ENCODE data around the gene ADAM15. TPM values are rescaled to one million over a fixed set of nuclear protein-coding genes. Genes with fewer than 3 reads are reported as not detected.

ADAM15 gene
- total RNA-seq, 2 donors from 2014 or later: 101 to 228 TPM

DNA sequence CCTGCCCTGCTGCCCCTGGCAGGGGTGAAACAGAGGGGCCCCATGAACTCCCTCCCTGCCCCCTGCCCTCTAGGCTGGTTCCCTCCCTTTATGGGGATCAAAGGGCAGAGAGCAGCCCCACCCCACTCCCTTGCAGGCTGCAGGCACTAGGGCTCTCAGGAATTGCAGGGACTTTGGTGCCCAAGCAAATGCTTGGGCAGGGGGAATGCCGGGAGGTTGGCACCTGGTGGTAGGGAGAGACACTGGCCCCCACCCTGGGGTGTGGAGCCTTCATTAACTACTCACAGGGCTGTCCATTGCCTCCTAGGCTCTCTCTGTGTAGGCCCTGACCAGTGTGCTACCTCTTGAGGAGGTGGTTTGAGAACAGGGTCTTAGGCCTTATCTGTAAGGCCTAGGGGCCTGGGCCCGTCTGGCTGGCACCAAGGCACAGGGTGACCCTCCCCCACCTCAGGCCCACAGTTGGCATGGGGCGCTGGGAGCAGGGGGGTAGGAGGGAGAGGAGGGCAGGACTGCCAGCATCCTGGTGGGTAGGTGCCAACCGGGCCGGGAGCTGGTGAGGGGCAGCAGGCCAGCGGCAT lies 43.8 kb upstream of the ADAM15 start:
- Histone ChIP-seq H3K27ac (peak overlapping the region; percentile 94), H3K9ac (ENCODE audit: low read depth in 2 of 2, low read length in 2 of 2) (peak overlapping the region; percentile 61 to 100), H3K9me3 (no peaks in the 10 kb centered on the region), H3K27me3 (no peaks in the 10 kb centered on the region), H3K4me3 (peak overlapping the region; percentile 41), H3K4me1 (peaks cover 47% of the 10 kb centered on the region), H3K36me3 (no peaks in the 10 kb centered on the region)
- intact Hi-C loops (cut with DNase I): no loop called here
- TF ChIP-seq, protein P1, sequence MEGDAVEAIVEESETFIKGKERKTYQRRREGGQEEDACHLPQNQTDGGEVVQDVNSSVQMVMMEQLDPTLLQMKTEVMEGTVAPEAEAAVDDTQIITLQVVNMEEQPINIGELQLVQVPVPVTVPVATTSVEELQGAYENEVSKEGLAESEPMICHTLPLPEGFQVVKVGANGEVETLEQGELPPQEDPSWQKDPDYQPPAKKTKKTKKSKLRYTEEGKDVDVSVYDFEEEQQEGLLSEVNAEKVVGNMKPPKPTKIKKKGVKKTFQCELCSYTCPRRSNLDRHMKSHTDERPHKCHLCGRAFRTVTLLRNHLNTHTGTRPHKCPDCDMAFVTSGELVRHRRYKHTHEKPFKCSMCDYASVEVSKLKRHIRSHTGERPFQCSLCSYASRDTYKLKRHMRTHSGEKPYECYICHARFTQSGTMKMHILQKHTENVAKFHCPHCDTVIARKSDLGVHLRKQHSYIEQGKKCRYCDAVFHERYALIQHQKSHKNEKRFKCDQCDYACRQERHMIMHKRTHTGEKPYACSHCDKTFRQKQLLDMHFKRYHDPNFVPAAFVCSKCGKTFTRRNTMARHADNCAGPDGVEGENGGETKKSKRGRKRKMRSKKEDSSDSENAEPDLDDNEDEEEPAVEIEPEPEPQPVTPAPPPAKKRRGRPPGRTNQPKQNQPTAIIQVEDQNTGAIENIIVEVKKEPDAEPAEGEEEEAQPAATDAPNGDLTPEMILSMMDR (IDR thresholded peaks at IDR 0.05): no peak
- DNase-seq: peak; percentile 93

DNA sequence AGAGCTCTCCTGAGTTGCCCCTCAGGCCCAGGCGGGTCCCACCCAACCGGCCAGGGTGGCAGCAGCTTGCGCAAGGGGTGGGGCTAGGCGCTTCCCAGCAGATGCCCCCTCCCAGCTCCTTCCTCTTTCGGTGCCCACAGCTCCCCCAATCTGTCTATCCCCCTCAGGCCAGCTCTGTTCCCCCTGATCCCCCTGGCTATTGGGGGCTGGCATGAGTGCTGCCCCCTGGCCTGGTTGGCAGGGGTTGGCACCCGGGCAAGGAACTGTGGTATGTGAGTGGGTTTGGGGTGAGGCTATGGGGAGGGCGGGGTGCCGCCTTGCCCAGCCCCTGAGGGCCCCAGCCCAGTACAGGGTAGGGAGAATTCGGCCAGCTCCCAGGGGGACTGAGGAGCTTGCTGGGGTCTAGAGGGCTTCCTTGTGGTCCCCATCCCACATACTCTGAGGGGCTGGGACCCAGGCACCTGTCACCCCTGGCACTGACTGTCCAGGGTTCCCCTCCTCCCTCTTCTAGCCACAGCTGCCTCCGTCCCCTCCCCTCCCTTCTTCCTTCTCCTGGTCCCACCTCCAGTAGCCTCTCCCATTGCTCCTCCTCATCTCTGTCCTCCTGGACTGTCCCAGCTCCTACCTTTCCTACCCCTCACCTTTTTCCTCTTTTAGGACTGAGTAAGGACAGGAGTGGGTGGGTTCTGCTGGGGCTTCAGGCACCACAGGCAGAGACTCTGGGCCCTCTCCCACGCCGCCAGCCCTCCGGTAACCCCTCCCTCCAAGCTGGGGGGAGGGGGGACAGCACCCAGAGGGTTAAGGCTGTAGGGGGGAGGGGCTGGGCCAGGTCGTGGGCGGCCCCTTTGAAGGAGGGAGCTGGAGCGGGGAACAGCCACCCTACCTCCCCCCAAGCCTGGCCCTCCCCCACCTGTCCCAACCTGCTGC lies 42.8 kb upstream of the ADAM15 start:
- DNase-seq: peak; percentile 76
- Histone ChIP-seq H3K27me3 (no peaks in the 10 kb centered on the region), H3K9ac (ENCODE audit: low read depth in 2 of 2, low read length in 2 of 2) (peak overlapping the region; percentile 71 to 100), H3K36me3 (no peaks in the 10 kb centered on the region), H3K27ac (peak overlapping the region; percentile 94), H3K4me3 (peak overlapping the region; percentile 41), H3K9me3 (no peaks in the 10 kb centered on the region), H3K4me1 (peaks cover 57% of the 10 kb centered on the region)
- TF ChIP-seq, protein P1 (IDR thresholded peaks at IDR 0.05): no peak
- intact Hi-C loops (cut with DNase I): no loop called here

DNA sequence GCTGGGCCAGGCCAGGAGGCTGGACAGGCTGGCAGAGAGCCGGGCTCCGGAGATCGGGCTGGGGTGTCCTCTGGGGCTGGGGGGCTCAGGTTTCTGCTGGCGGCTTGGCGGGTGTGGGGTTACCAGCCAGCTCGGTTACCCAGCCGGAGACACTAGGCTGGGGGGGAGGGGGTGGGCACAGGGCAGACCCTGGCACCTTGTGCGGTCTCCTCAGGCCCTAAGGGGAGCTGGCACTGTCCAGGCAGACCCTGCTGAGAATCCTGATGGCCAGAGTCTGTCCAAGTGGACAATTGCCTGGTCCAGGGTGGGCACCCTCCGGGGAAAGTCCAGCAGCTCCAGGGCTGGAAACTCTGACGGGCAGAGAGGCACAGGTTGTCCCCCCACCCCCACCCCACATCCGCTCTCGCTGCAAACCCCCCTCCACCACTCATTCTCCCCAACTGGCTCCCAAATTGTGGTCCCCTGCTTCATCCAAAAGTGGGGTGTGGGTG lies 41.9 kb upstream of the ADAM15 start:
- intact Hi-C loops (cut with DNase I): no loop called here
- H3K27ac ChIP-seq: peak overlapping the region; percentile 94
- H3K36me3 ChIP-seq: peaks cover 2% of the 10 kb centered on the region
- DNase-seq: no peak
- no peaks in the 10 kb centered on the region for H3K27me3 ChIP-seq
- H3K9me3 ChIP-seq: no peaks in the 10 kb centered on the region
- peaks cover 62% of the 10 kb centered on the region for H3K4me1 ChIP-seq
- TF ChIP-seq, protein P1 (IDR thresholded peaks at IDR 0.05): no peak
- peak overlapping the region; percentile 71 to 100 for H3K9ac ChIP-seq (ENCODE audit: low read depth in 2 of 2, low read length in 2 of 2)
- H3K4me3 ChIP-seq: peak overlapping the region; percentile 41

DNA sequence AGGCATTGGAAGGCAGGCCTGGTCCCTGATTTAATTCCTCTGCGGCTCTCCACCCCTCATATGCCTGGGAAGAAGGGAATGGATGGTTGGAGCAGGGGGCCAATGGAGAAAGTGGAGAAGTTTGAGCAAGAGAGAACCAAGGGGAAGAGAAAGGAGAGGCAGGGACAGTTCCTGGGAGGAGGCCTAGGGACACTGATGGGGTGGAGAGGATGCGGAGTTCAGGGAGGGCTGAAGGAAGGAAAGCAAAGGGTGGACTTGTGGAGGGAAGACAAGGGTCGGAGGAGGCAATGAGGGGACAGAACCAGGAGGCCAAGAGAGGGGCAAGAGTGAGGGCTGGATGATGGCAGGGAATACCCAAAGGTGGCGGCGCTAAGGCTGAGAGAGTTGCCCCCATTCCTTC lies 41.4 kb upstream of the ADAM15 start:
- Histone ChIP-seq H3K27me3 (no peaks in the 10 kb centered on the region), H3K9me3 (no peaks in the 10 kb centered on the region), H3K4me3 (peak overlapping the region; percentile 41), H3K36me3 (peaks cover 7% of the 10 kb centered on the region), H3K27ac (peak overlapping the region; percentile 94), H3K4me1 (peaks cover 62% of the 10 kb centered on the region), H3K9ac (ENCODE audit: low read depth in 2 of 2, low read length in 2 of 2) (peak overlapping the region in 1 of 2 donors; percentile 100)
- intact Hi-C loops (cut with DNase I): no loop called here
- TF ChIP-seq, protein P1 (IDR thresholded peaks at IDR 0.05): no peak
- no peak for DNase-seq

DNA sequence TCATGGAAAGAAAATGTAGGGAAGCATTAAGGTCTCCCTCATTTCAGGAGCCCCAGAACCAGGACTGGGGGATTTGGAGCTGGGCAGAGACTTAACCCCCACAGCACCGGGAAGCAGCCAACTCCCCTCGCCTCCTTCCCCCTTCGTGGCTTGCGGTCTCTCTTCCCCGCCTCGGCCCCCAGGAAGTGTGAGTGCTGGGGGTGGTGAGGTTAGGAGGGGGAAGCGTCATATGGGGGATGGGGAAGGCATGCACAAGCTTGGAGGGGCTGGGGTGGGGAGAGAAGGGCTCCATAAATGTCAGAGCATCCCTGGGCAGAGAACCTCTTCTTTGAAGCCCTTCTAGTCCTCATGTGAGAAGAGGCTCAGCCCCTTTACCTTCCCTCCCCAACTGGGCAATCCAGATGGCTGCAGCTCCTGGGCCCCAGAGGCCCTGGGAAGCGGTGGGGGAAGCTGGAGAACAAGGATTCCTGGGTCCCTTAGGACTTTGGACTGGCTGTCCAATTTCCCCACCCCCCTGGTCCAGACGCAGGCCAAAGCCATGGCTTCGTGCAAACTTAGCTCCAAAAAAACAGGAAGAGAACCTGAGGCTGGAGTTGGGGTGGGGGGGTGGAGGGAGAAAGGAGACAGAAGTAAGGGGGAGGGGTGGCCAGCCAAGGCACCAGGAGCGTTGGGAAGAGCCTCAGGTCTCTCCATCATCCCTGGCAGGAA lies 40.8 kb upstream of the ADAM15 start:
- H3K9ac ChIP-seq (ENCODE audit: low read depth in 2 of 2, low read length in 2 of 2): peak overlapping the region in 1 of 2 donors; percentile 100
- peak; percentile 37 for DNase-seq
- peak overlapping the region; percentile 94 for H3K27ac ChIP-seq
- H3K27me3 ChIP-seq: no peaks in the 10 kb centered on the region
- H3K9me3 ChIP-seq: no peaks in the 10 kb centered on the region
- TF ChIP-seq, protein P1 (IDR thresholded peaks at IDR 0.05): no peak
- peaks cover 56% of the 10 kb centered on the region for H3K4me1 ChIP-seq
- intact Hi-C loops (cut with DNase I): no loop called here
- peaks cover 13% of the 10 kb centered on the region for H3K36me3 ChIP-seq
- peak overlapping the region; percentile 41 for H3K4me3 ChIP-seq
